Measurements from ENCODE around the gene EFNA5. TPM values are rescaled to one million over a fixed set of nuclear protein-coding genes. Genes with fewer than 3 reads are reported as not detected.

Gene EFNA5
- polyA plus RNA-seq, 1 donor (not counting 4 experiments of a cell fraction or from before 2014, with no cell fraction given), result 4.8 TPM

DNA sequence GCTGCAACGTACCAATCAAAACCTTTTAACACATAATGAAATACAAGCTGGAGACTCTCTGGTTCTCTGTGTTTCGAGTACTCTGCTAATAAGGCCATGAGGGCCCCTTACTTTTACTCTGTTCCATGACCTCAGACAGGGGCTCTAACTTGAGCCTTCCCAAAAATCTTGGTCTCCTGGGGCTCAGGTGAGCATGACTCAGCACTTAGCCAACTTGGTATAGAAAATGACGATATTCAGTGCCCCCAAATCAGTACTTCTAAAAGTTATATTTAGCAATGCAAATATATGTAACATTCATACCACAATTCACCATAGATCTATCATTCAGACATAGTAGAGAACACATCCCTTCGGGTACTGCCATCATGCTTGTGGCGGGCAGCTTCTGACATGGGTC is 278.9 kb downstream of the EFNA5 start:
- dilution Hi-C loops (cut with MboI; ENCODE audit: extremely low pct_ligation_motif_present, low sequenced_read_pairs), result no loop called here
- FAIRE-seq (no peak), DNase-seq (ENCODE audit: low read depth, low spot score) (no peak)
- no peaks in the 10 kb centered on the region for H4K20me1 ChIP-seq (ENCODE audit: control insufficient read depth, extremely low read depth, insufficient read depth, low read length)
- no peak overlapping the region for H2AFZ ChIP-seq (ENCODE audit: control insufficient read depth, low read length)
- no peaks in the 10 kb centered on the region for H3K79me2 ChIP-seq (ENCODE audit: control insufficient read depth, insufficient read depth, low read length)
- no peak overlapping the region for H3K27ac ChIP-seq (ENCODE audit: control insufficient read depth, insufficient read depth, low read length)
- H3K9ac ChIP-seq (ENCODE audit: control insufficient read depth, extremely low read depth, insufficient read depth, low read length), result no peak overlapping the region
- no peaks in the 10 kb centered on the region for H3K27me3 ChIP-seq (ENCODE audit: control insufficient read depth, extremely low read depth, insufficient read depth, low read length)
- no peaks in the 10 kb centered on the region for H3K9me3 ChIP-seq (ENCODE audit: control insufficient read depth, low read depth, low read length)
- TF ChIP-seq CTCF (optimal IDR thresholded peaks at IDR 0.05 in 1 of 3, IDR thresholded peaks at IDR 0.05 in 1 of 3, conservative IDR thresholded peaks at IDR 0.05 in 1 of 3; ENCODE audit: extremely low read depth in 1 of 3, insufficient read depth in 2 of 3, low read length in 3 of 3), result no peak
- TF ChIP-seq EZH2 (IDR thresholded peaks at IDR 0.05; ENCODE audit: low read length), result no peak
- no peaks in the 10 kb centered on the region for H3K9me1 ChIP-seq (ENCODE audit: control insufficient read depth, extremely low read depth, insufficient read depth, low read length)
- no peak overlapping the region for H3K4me2 ChIP-seq (ENCODE audit: control insufficient read depth, extremely low read depth, insufficient read depth, low read depth, low read length)
- H3K36me3 ChIP-seq (ENCODE audit: control insufficient read depth in 2 of 2, extremely low read depth in 1 of 2, insufficient read depth in 2 of 2, low read length in 2 of 2), result no peaks in the 10 kb centered on the region
- H3K4me1 ChIP-seq (ENCODE audit: control insufficient read depth, extremely low read depth, insufficient read depth, low read length), result peaks cover 24% of the 10 kb centered on the region
- no peak overlapping the region for H3K4me3 ChIP-seq (ENCODE audit: control insufficient read depth in 2 of 3, extremely low read depth in 1 of 3, insufficient read depth in 2 of 3, low read depth in 1 of 3, low read length in 3 of 3)

DNA sequence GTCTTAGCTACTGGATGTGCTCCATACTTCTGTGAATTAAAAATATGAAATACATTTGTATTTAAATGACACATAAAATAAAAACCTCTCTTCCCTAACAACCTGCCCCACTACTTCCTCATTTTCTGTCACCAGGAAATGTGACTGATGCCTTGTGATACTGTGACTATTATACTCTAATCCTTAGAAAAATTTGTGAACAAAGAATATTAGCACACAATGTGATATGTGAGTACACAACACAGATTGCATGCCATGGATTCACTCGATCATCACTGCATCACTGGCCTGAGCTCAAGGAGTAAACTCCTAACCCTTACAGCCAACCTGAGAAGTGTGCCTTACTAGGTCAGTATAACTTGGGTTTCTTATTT is 281.0 kb downstream of the EFNA5 start:
- Histone ChIP-seq H3K4me1 (ENCODE audit: control insufficient read depth, extremely low read depth, insufficient read depth, low read length) (peaks cover 24% of the 10 kb centered on the region), H2AFZ (ENCODE audit: control insufficient read depth, low read length) (no peak overlapping the region)

More for the DNA sequence above, 281.0 kb downstream of the EFNA5 start:
- dilution Hi-C loops (cut with MboI; ENCODE audit: extremely low pct_ligation_motif_present, low sequenced_read_pairs), result no loop called here
- H3K4me3 ChIP-seq (ENCODE audit: control insufficient read depth in 2 of 3, extremely low read depth in 1 of 3, insufficient read depth in 2 of 3, low read depth in 1 of 3, low read length in 3 of 3), result no peak overlapping the region
- no peak overlapping the region for H3K9ac ChIP-seq (ENCODE audit: control insufficient read depth, extremely low read depth, insufficient read depth, low read length)
- no peak overlapping the region for H3K27ac ChIP-seq (ENCODE audit: control insufficient read depth, insufficient read depth, low read length)
- no peaks in the 10 kb centered on the region for H3K27me3 ChIP-seq (ENCODE audit: control insufficient read depth, extremely low read depth, insufficient read depth, low read length)
- no peaks in the 10 kb centered on the region for H3K9me3 ChIP-seq (ENCODE audit: control insufficient read depth, low read depth, low read length)
- H3K9me1 ChIP-seq (ENCODE audit: control insufficient read depth, extremely low read depth, insufficient read depth, low read length), result no peaks in the 10 kb centered on the region
- H3K36me3 ChIP-seq (ENCODE audit: control insufficient read depth in 2 of 2, extremely low read depth in 1 of 2, insufficient read depth in 2 of 2, low read length in 2 of 2), result no peaks in the 10 kb centered on the region
- H3K79me2 ChIP-seq (ENCODE audit: control insufficient read depth, insufficient read depth, low read length), result no peaks in the 10 kb centered on the region
- H3K4me2 ChIP-seq (ENCODE audit: control insufficient read depth, extremely low read depth, insufficient read depth, low read depth, low read length), result no peak overlapping the region
- TF ChIP-seq CTCF (optimal IDR thresholded peaks at IDR 0.05 in 1 of 3, IDR thresholded peaks at IDR 0.05 in 1 of 3, conservative IDR thresholded peaks at IDR 0.05 in 1 of 3; ENCODE audit: extremely low read depth in 1 of 3, insufficient read depth in 2 of 3, low read length in 3 of 3) (no peak), EZH2 (IDR thresholded peaks at IDR 0.05; ENCODE audit: low read length) (no peak)
- H4K20me1 ChIP-seq (ENCODE audit: control insufficient read depth, extremely low read depth, insufficient read depth, low read length), result no peaks in the 10 kb centered on the region
- DNase-seq (ENCODE audit: low read depth, low spot score) (no peak), FAIRE-seq (peak; percentile 17)

Measured in keratinocyte (primary cell).